ENCODE results near the gene RAD9B. TPM values are rescaled to one million over a fixed set of nuclear protein-coding genes. Genes with fewer than 3 reads are reported as not detected.
"Not testable (repeated sequence)": the region's sequence is repeated elsewhere in the genome, so short reads cannot be mapped to it uniquely, and the experiment has no call there.

The RAD9B gene
- total and polyA plus RNA-seq, 2 of the 13 experiments (the other 11 are each of a cell fraction or from before 2014, with no cell fraction given), result 0.05 to 0.38 TPM

DNA sequence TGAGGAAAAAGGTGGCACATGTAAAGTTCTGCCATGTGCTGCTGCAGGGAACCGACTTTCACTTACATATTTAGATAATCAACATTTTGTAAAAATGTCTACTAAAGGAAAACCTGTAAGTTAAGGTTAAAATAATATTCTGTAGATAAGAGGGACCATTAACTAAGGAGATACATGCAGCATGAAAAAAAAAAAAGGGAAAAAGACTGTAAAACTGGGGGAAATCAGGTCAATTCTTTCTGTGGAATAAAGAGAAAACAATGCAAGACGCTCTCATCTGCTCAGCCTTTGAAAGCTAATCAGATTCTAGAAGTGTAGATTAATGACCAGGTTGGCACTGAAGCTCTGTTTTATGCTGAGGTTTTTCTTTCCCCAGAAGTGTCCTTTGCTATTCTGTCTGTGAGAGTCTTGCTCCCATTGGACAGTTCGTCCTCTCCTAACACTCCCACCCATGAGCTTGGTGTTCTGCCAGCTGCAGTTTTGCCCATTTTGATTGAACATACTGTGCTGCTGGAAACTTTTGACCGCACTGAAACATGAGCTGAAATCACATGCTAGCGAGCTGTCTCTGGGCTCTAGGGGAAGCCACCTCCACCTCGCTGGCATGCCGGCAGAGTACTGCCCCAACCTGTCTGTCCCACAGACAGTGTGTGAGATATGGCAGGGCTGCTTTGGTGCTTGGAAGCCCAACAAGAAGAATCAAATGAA, 41.3 kb downstream of the RAD9B start (continued):
- TF ChIP-seq BRD4 (CRISPR knock-in tag; IDR thresholded peaks at IDR 0.05) (no peak), MXI1 (IDR thresholded peaks at IDR 0.05; ENCODE audit: borderline replicate concordance, low read depth, low read length) (no peak)

DNA sequence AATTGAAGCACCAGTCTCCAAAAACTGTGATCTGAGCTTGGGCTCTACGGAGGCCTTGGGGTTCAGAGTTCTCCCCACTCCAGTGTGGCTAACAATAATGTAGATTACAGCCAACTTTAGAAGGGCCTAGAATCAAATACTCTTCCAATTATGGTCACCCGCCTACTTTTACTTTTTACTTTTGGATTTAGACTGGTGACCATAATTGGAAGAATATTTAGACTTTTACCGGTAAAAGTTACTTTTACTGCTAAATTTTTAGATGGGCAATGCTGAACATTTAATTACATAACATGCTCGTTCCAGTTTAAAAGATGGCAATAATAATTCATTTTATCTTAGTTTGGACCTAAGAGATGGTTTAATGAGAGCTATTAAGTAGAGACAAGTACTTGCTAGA, 41.8 kb downstream of the RAD9B start:
- H3K9me3 ChIP-seq (ENCODE audit: low read length), result no peaks in the 10 kb centered on the region
- intact Hi-C loops (cut with micrococcal nuclease; ENCODE audit: unreplicated experiment) (no loop called here), in situ Hi-C loops (cut with HindIII; ENCODE audit: extremely low pct_ligation_motif_present, low pct_unique_long_range_greater_than_20kb) (no loop called here)
- DNase-seq (ENCODE audit: low spot score) (no peak), ATAC-seq (no peak), FAIRE-seq (no peak)
- H3K9ac ChIP-seq (ENCODE audit: insufficient read depth, low read depth, low read length), result no peak overlapping the region
- H3K4me3 ChIP-seq (replicated peaks in 1 of 3; ENCODE audit: insufficient read depth in 1 of 3, low read depth in 2 of 3, low read length in 3 of 3), result no peak overlapping the region
- no peak for TF ChIP-seq AHR (CRISPR knock-in tag; IDR thresholded peaks at IDR 0.05)
- TF ChIP-seq, protein P1, sequence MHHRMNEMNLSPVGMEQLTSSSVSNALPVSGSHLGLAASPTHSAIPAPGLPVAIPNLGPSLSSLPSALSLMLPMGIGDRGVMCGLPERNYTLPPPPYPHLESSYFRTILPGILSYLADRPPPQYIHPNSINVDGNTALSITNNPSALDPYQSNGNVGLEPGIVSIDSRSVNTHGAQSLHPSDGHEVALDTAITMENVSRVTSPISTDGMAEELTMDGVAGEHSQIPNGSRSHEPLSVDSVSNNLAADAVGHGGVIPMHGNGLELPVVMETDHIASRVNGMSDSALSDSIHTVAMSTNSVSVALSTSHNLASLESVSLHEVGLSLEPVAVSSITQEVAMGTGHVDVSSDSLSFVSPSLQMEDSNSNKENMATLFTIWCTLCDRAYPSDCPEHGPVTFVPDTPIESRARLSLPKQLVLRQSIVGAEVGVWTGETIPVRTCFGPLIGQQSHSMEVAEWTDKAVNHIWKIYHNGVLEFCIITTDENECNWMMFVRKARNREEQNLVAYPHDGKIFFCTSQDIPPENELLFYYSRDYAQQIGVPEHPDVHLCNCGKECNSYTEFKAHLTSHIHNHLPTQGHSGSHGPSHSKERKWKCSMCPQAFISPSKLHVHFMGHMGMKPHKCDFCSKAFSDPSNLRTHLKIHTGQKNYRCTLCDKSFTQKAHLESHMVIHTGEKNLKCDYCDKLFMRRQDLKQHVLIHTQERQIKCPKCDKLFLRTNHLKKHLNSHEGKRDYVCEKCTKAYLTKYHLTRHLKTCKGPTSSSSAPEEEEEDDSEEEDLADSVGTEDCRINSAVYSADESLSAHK (CRISPR knock-in tag; IDR thresholded peaks at IDR 0.05; ENCODE audit: borderline replicate concordance), result no peak
- TF ChIP-seq SKI (IDR thresholded peaks at IDR 0.05; ENCODE audit: partially characterized antibody), result no peak
- H3K36me3 ChIP-seq (replicated peaks in 1 of 2; ENCODE audit: control insufficient read depth in 1 of 2, insufficient read depth in 2 of 2, low read length in 2 of 2), result peaks cover 6 to 62% of the 10 kb centered on the region in 2 experiments; a peak in 4 of 5 replicates
- no peak overlapping the region for H3K27ac ChIP-seq (ENCODE audit: extremely low read length, insufficient read depth, low read length)
- no peaks in the 10 kb centered on the region for H3K4me1 ChIP-seq (ENCODE audit: insufficient read depth, low read length)
- H4K20me1 ChIP-seq (ENCODE audit: insufficient read depth, low read length), result no peaks in the 10 kb centered on the region
- H3K27me3 ChIP-seq (ENCODE audit: control insufficient read depth in 1 of 2, insufficient read depth in 2 of 2, low read length in 2 of 2), result no peaks in the 10 kb centered on the region
- no peak overlapping the region for H2AFZ ChIP-seq (ENCODE audit: low read length)
- H3K79me2 ChIP-seq (ENCODE audit: insufficient read depth, low read length), result peaks cover 2% of the 10 kb centered on the region
- no TSS peak for BruUV-seq (replicated peaks)
- ChIA-PET CTCF (ENCODE audit: low intra/inter-chr PET ratio, low total read pairs) (no interaction called here), POLR2A (no interaction called here)
- no peak overlapping the region for H3K4me2 ChIP-seq (ENCODE audit: low read depth, low read length)
- WGBS (ENCODE audit: low lambda C conversion rate), result 98% methylated on average over 4 of the region's 4 CpGs

DNA sequence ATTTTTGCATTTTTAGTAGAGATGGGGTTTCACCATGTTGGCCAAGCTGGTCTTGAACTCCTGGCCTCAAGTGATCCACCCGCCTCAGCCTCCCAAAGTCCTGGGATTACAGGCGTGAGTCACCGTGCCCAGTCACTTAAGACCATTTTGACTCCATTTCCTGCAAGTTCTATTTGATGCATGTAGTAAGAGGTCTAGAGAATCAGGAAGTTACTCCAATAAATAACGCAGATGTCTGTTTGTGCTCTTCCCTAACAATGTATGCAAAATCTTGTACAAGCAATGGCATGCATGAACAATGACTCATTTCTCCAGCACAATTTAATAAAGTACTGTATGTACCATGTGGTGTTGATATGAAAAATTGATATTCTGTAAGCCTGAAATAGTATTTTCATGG, 43.1 kb downstream of the RAD9B start:
- 98% methylated on average over 4 of the region's 4 CpGs for WGBS (ENCODE audit: low lambda C conversion rate)
- H3K4me1 ChIP-seq (ENCODE audit: insufficient read depth, low read length); ATAC-seq; BruUV-seq (replicated peaks); H3K9ac ChIP-seq (ENCODE audit: insufficient read depth, low read depth, low read length); H3K27ac ChIP-seq (ENCODE audit: extremely low read length, insufficient read depth, low read length); H3K4me3 ChIP-seq (replicated peaks in 1 of 3; ENCODE audit: insufficient read depth in 1 of 3, low read depth in 2 of 3, low read length in 3 of 3); DNase-seq (ENCODE audit: low spot score); H4K20me1 ChIP-seq (ENCODE audit: insufficient read depth, low read length); H3K79me2 ChIP-seq (ENCODE audit: insufficient read depth, low read length); POLR2A ChIA-PET; FAIRE-seq; CTCF ChIA-PET (ENCODE audit: low intra/inter-chr PET ratio, low total read pairs); H3K9me3 ChIP-seq (ENCODE audit: low read length); H3K27me3 ChIP-seq (ENCODE audit: control insufficient read depth in 1 of 2, insufficient read depth in 2 of 2, low read length in 2 of 2); in situ Hi-C loops (cut with HindIII; ENCODE audit: extremely low pct_ligation_motif_present, low pct_unique_long_range_greater_than_20kb); H2AFZ ChIP-seq (ENCODE audit: low read length); H3K4me2 ChIP-seq (ENCODE audit: low read depth, low read length): not testable (repeated sequence)
- H3K36me3 ChIP-seq (replicated peaks in 1 of 2; ENCODE audit: control insufficient read depth in 1 of 2, insufficient read depth in 2 of 2, low read length in 2 of 2), result peaks cover 8 to 56% of the 10 kb centered on the region in 2 experiments
- intact Hi-C loops (cut with micrococcal nuclease; ENCODE audit: unreplicated experiment), result loop anchor here (5.0 kb wide), 1 partner anchor 93 kb away; the partner anchor contains the start of gene ARPC3

Data from HepG2 (cell line).